Hepatocyte (in vitro differentiated cells): ENCODE data around the gene AXIN2. TPM values are rescaled to one million over a fixed set of nuclear protein-coding genes. Genes with fewer than 3 reads are reported as not detected.

ENCODE experiments used
- DNase-seq: peaks from one replicate; pipeline ENCODE4 v3.0.0-alpha.2; 2016; ENCODE audit warnings: low spot score
- H2AFZ ChIP-seq: fragments of 200-600 bp; sonication (generic); 2 replicates; pipeline ENCODE4 v1.6.0; 2016; ENCODE audit warnings: antibody characterized with exemption, mild to moderate bottlenecking
- H3K27ac ChIP-seq: fragments of 200-600 bp; sonication (generic); 2 replicates; pipeline ENCODE4 v1.5.1; 2016; ENCODE audit warnings: mild to moderate bottlenecking
- H3K27me3 ChIP-seq: fragments of 200-600 bp; sonication (generic); 2 replicates; pipeline ENCODE4 v1.6.1; 2016
- H3K36me3 ChIP-seq: fragments of 200-600 bp; sonication (generic); replicated peaks from 2 replicates; pipeline ENCODE4 v1.5.1; 2016; ENCODE audit warnings: low read depth; ENCODE audit not compliant: insufficient read depth
- H3K4me1 ChIP-seq: fragments of 200-600 bp; sonication (generic); 2 replicates; pipeline ENCODE4 v1.5.1; 2016; ENCODE audit warnings: mild to moderate bottlenecking, moderate library complexity; ENCODE audit not compliant: insufficient read depth
- H3K4me2 ChIP-seq: fragments of 200-600 bp; sonication (generic); 2 replicates; pipeline ENCODE4 v1.6.0; 2016
- H3K4me3 ChIP-seq: fragments of 200-600 bp; sonication (generic); 2 replicates; pipeline ENCODE4 v1.5.1; 2016; ENCODE audit warnings: mild to moderate bottlenecking
- H3K79me2 ChIP-seq: fragments of 200-600 bp; sonication (generic); 2 replicates; pipeline ENCODE4 v1.6.0; 2017; ENCODE audit warnings: mild to moderate bottlenecking
- H3K9me2 ChIP-seq: fragments of 200-600 bp; sonication (generic); replicated peaks from 2 replicates; pipeline ENCODE4 v1.6.0; 2017; ENCODE audit warnings: mild to moderate bottlenecking; ENCODE audit not compliant: insufficient read depth
- H3K9me3 ChIP-seq: fragments of 200-600 bp; sonication (generic); 2 replicates; pipeline ENCODE4 v1.5.1; 2016; ENCODE audit warnings: low read depth, mild to moderate bottlenecking
- H4K20me1 ChIP-seq: fragments of 200-600 bp; sonication (generic); 2 replicates; pipeline ENCODE4 v1.6.0; 2016; ENCODE audit warnings: mild to moderate bottlenecking; ENCODE audit not compliant: insufficient read depth, poor library complexity, severe bottlenecking
- CTCF ChIP-seq: fragments of 200-600 bp; sonication (generic); IDR thresholded peaks from 2 replicates; pipeline ENCODE4 v1.5.1; 2016; ENCODE audit warnings: antibody characterized with exemption, mild to moderate bottlenecking; ENCODE audit not compliant: poor library complexity
- EZH2 ChIP-seq: fragments of 200-600 bp; sonication (generic); IDR thresholded peaks from 2 replicates; pipeline ENCODE4 v1.6.1; 2016; ENCODE audit warnings: antibody characterized with exemption, mild to moderate bottlenecking, borderline replicate concordance
- EZH2phosphoT487 ChIP-seq: fragments of 200-600 bp; sonication (generic); IDR thresholded peaks from one replicate; pipeline ENCODE4 v1.6.1; 2018; ENCODE audit warnings: antibody characterized with exemption, mild to moderate bottlenecking, low read depth, moderate library complexity; ENCODE audit not compliant: unreplicated experiment, severe bottlenecking
- WGBS: methylation state at CpG from one replicate; pipeline ENCODE4 v1.1.6; 2016; ENCODE audit warnings: low lambda C conversion rate; ENCODE audit errors: missing lambda C conversion rate; 5-methylcytosine and 5-hydroxymethylcytosine counted together
- polyA plus RNA-seq: library from polyadenylated mRNA; unstranded; fragments of >200 nt; fragmentation: Nextera tagmentation; extraction: Ambion mirVana; gene quantifications from 2 replicates; pipeline ENCODE4 v1.2.1, GENCODE V29; 2016
- total RNA-seq: library from RNA; depleted of rRNA; stranded (reverse); fragments of >200 nt; gene quantifications from 2 replicates; pipeline ENCODE4 v1.2.3, GENCODE V29; 2014

AXIN2 gene
- total and polyA plus RNA-seq, 2 experiments from 2014 or later, result 15.4 to 22.3 TPM

GRCh38 chr17:65586899-65587298, 25.5 kb upstream of the AXIN2 start:
- Histone ChIP-seq H2AFZ (no peak overlapping the region), H3K79me2 (no peaks in the 10 kb centered on the region), H3K27ac (peak overlapping the region; percentile 54), H3K4me2 (no peak overlapping the region), H3K4me3 (no peak overlapping the region), H3K27me3 (no peaks in the 10 kb centered on the region), H4K20me1 (no peaks in the 10 kb centered on the region), H3K36me3 (no peaks in the 10 kb centered on the region), H3K4me1 (peaks cover 22% of the 10 kb centered on the region), H3K9me3 (no peaks in the 10 kb centered on the region), H3K9me2 (no peaks in the 10 kb centered on the region)
- DNase-seq, result no peak
- no peak for TF ChIP-seq CTCF
- no peak for TF ChIP-seq EZH2phosphoT487
- TF ChIP-seq EZH2, result no peak
- 74% methylated on average over 9 of the region's 9 CpGs for WGBS

- H3K4me2 ChIP-seq, result no peak overlapping the region
- no peak for TF ChIP-seq EZH2
- TF ChIP-seq CTCF, result no peak
- TF ChIP-seq EZH2phosphoT487, result no peak
- peaks cover 22% of the 10 kb centered on the region for H3K4me1 ChIP-seq
- WGBS, result 86% methylated on average over 12 of the region's 12 CpGs
- H2AFZ ChIP-seq, result no peak overlapping the region
- H3K9me3 ChIP-seq, result no peaks in the 10 kb centered on the region
- H4K20me1 ChIP-seq, result no peaks in the 10 kb centered on the region
- H3K27ac ChIP-seq, result peak overlapping the region; percentile 31
- no peaks in the 10 kb centered on the region for H3K79me2 ChIP-seq
- no peaks in the 10 kb centered on the region for H3K9me2 ChIP-seq
- H3K4me3 ChIP-seq, result no peak overlapping the region
- DNase-seq, result no peak
- H3K27me3 ChIP-seq, result no peaks in the 10 kb centered on the region
- no peaks in the 10 kb centered on the region for H3K36me3 ChIP-seq
Measured at GRCh38 chr17:65584604-65585521, 23.4 kb upstream of the AXIN2 start.

GRCh38 chr17:65583921-65584603, 22.6 kb upstream of the AXIN2 start:
- no peak overlapping the region for H2AFZ ChIP-seq
- no peaks in the 10 kb centered on the region for H3K27me3 ChIP-seq
- H3K79me2 ChIP-seq, result no peaks in the 10 kb centered on the region
- no peaks in the 10 kb centered on the region for H3K36me3 ChIP-seq
- WGBS, result 74% methylated on average over 10 of the region's 10 CpGs
- H3K4me2 ChIP-seq, result no peak overlapping the region
- H3K27ac ChIP-seq, result no peak overlapping the region
- DNase-seq, result no peak
- no peaks in the 10 kb centered on the region for H4K20me1 ChIP-seq
- H3K9me2 ChIP-seq, result no peaks in the 10 kb centered on the region
- H3K9me3 ChIP-seq, result no peaks in the 10 kb centered on the region
- no peak for TF ChIP-seq EZH2phosphoT487
- TF ChIP-seq EZH2, result no peak
- TF ChIP-seq CTCF, result no peak
- H3K4me3 ChIP-seq, result no peak overlapping the region
- H3K4me1 ChIP-seq, result peaks cover 19% of the 10 kb centered on the region
